RWPE2 (cell line): ENCODE measurements around the gene LNP1.

ENCODE experiments used
- ATAC-seq: fragments of 200-7000 bp; cut with Tn5 transposase; 3 replicates; pipeline ENCODE4 v1.9.1; 2021; ENCODE audit warnings: low read depth
- DNase-seq: peaks from one replicate; pipeline ENCODE4 v3.0.0-alpha.2; 2020; ENCODE audit warnings: low spot score
- H3K27ac ChIP-seq: fragments of 450-650 bp; 2 replicates; pipeline ENCODE4 v1.5.1; 2017; ENCODE audit warnings: mild to moderate bottlenecking; ENCODE audit not compliant: poor library complexity, severe bottlenecking
- H3K27me3 ChIP-seq: fragments of 250-450 bp; sonication (Bioruptor Pico); 2 replicates; pipeline ENCODE4 v1.5.1; 2021; ENCODE audit warnings: mild to moderate bottlenecking, moderate library complexity; ENCODE audit not compliant: insufficient read depth, poor library complexity, severe bottlenecking
- H3K36me3 ChIP-seq: fragments of 250-450 bp; sonication (Bioruptor Pico); 2 replicates; pipeline ENCODE4 v1.5.1; 2020; ENCODE audit warnings: low read depth, mild to moderate bottlenecking, moderate library complexity
- H3K4me1 ChIP-seq: fragments of 250-450 bp; sonication (Bioruptor Pico); 2 replicates; pipeline ENCODE4 v1.5.1; 2021; ENCODE audit warnings: mild to moderate bottlenecking, moderate library complexity; ENCODE audit not compliant: insufficient read depth, poor library complexity, severe bottlenecking
- H3K4me3 ChIP-seq: fragments of 250-450 bp; sonication (Bioruptor Pico); 2 replicates; pipeline ENCODE4 v1.5.1; 2021; ENCODE audit warnings: mild to moderate bottlenecking, moderate library complexity; ENCODE audit not compliant: severe bottlenecking
- H3K9me3 ChIP-seq: fragments of 250-450 bp; sonication (Bioruptor Pico); 2 replicates; pipeline ENCODE4 v1.5.1; 2021; ENCODE audit warnings: mild to moderate bottlenecking, moderate library complexity; ENCODE audit not compliant: severe bottlenecking
- TF ChIP-seq, protein P1 (sequence below): fragments of 450-650 bp; IDR thresholded peaks from one replicate; pipeline ENCODE4 v1.5.1; 2017; ENCODE audit warnings: mild to moderate bottlenecking, moderate library complexity; ENCODE audit not compliant: poor library complexity, severe bottlenecking

LNP1 gene

DNA sequence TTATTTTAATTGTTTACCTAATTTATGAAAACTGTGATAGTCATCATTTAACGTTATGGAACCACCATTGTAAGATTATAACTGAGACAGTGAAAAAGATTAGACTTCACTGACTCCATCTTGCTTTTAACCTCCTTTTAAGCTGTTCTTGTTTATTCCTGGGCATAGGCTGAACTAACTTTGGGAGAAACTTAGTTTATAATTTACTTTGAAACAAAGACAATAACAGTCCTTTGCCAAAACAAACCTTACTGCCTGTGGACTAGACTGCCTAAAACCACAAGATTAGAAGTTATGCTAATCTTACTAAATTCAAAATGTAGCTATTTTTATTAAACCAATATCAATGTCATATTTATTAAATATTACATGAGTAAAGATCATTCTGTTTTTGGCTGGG, 46.7 kb downstream of the LNP1 start:
- ATAC-seq (no peak), DNase-seq (no peak)
- Histone ChIP-seq H3K27me3 (no peaks in the 10 kb centered on the region), H3K4me3 (no peak overlapping the region), H3K9me3 (no peaks in the 10 kb centered on the region), H3K4me1 (no peaks in the 10 kb centered on the region), H3K36me3 (no peaks in the 10 kb centered on the region), H3K27ac (no peak overlapping the region)
- TF ChIP-seq, protein P1, sequence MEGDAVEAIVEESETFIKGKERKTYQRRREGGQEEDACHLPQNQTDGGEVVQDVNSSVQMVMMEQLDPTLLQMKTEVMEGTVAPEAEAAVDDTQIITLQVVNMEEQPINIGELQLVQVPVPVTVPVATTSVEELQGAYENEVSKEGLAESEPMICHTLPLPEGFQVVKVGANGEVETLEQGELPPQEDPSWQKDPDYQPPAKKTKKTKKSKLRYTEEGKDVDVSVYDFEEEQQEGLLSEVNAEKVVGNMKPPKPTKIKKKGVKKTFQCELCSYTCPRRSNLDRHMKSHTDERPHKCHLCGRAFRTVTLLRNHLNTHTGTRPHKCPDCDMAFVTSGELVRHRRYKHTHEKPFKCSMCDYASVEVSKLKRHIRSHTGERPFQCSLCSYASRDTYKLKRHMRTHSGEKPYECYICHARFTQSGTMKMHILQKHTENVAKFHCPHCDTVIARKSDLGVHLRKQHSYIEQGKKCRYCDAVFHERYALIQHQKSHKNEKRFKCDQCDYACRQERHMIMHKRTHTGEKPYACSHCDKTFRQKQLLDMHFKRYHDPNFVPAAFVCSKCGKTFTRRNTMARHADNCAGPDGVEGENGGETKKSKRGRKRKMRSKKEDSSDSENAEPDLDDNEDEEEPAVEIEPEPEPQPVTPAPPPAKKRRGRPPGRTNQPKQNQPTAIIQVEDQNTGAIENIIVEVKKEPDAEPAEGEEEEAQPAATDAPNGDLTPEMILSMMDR = no peak

GRCh38 chr3:100449214-100449613, 47.9 kb downstream of the LNP1 start:
- Histone ChIP-seq H3K27ac (no peak overlapping the region), H3K36me3 (no peaks in the 10 kb centered on the region), H3K9me3 (no peaks in the 10 kb centered on the region), H3K27me3 (no peaks in the 10 kb centered on the region), H3K4me1 (no peaks in the 10 kb centered on the region), H3K4me3 (no peak overlapping the region)
- ATAC-seq (no peak), DNase-seq (no peak)
- TF ChIP-seq, protein P1 = no peak

- Histone ChIP-seq H3K4me1 (no peaks in the 10 kb centered on the region), H3K27ac (no peak overlapping the region), H3K4me3 (no peak overlapping the region), H3K36me3 (no peaks in the 10 kb centered on the region), H3K9me3 (no peaks in the 10 kb centered on the region), H3K27me3 (no peaks in the 10 kb centered on the region)
- ATAC-seq (no peak), DNase-seq (no peak)
- TF ChIP-seq, protein P1 = no peak
Measured at GRCh38 chr3:100454677-100455076, 53.3 kb downstream of the LNP1 start.

GRCh38 chr3:100455841-100456550, 54.7 kb downstream of the LNP1 start:
- H3K4me3 ChIP-seq = no peak overlapping the region
- DNase-seq (no peak), ATAC-seq (no peak)
- H3K27ac ChIP-seq = no peak overlapping the region
- H3K27me3 ChIP-seq = no peaks in the 10 kb centered on the region
- H3K4me1 ChIP-seq = no peaks in the 10 kb centered on the region
- TF ChIP-seq, protein P1 = no peak
- H3K36me3 ChIP-seq = no peaks in the 10 kb centered on the region
- no peaks in the 10 kb centered on the region for H3K9me3 ChIP-seq

- DNase-seq (no peak), ATAC-seq (no peak)
- Histone ChIP-seq H3K4me3 (no peak overlapping the region), H3K27me3 (no peaks in the 10 kb centered on the region), H3K4me1 (no peaks in the 10 kb centered on the region), H3K27ac (no peak overlapping the region), H3K36me3 (no peaks in the 10 kb centered on the region), H3K9me3 (no peaks in the 10 kb centered on the region)
- TF ChIP-seq, protein P1 = no peak
Measured at GRCh38 chr3:100456745-100457144, 55.4 kb downstream of the LNP1 start.
